ENCODE results near the gene PRICKLE3.
A peak's percentile ranks its signal among the peaks of the same experiment; 100 is the strongest.

The PRICKLE3 gene

DNA sequence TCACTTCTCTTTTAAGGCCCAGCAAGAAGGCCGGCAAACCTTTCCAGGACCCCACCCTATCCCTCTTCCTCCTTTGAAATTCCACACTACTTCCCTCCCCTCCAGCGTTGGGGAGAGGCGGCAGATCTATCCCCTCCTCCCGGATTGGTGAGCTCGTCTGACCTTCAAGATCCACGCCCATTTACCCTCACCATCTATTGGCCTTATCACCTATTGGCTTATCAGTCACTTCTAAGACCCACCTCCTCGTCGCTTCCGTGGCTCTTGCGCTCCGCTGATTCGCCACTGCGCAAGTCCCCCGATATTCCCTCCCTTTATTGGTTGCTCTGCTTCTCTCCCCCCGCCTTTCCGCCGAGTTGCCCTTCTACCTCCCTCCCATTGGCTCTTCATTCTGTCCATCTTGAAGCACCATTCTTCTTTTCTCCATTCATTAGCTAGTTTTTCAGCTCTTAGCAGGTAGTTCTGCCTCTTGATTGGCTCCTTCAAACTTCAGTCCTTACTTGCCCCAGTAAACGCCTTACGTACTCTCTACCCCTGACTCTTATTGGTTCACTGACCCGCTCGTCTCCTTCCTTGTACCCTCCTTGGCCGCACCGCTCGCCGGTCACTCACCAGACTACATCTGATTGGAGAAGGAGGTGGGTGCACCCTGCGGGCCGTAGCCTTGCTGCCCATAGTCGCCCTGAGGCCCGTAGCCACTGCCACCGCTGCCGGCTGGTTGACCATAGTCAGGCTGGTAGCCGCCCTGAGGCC lies 4.8 kb upstream of the PRICKLE3 start:
- no peaks in the 10 kb centered on the region for H3K79me2 ChIP-seq (ENCODE audit: insufficient read depth, low read length)
- H2AFZ ChIP-seq (ENCODE audit: low read length), result no peak overlapping the region
- H3K9me2 ChIP-seq (ENCODE audit: low read depth, low read length), result no peaks in the 10 kb centered on the region
- H3K27me3 ChIP-seq (ENCODE audit: insufficient read depth, low read length), result no peaks in the 10 kb centered on the region
- H3K27ac ChIP-seq (ENCODE audit: low read depth, low read length, poor library complexity, severe bottlenecking), result peak overlapping the region; percentile 46
- no peaks in the 10 kb centered on the region for H4K20me1 ChIP-seq (ENCODE audit: insufficient read depth, low read length)
- H3K4me2 ChIP-seq (ENCODE audit: low read length), result peak overlapping the region; percentile 74
- H3K9ac ChIP-seq (ENCODE audit: low read length), result peak overlapping the region; percentile 73
- H3F3A ChIP-seq (ENCODE audit: insufficient read depth, low read length), result no peaks in the 10 kb centered on the region
- H3K36me3 ChIP-seq (ENCODE audit: insufficient read depth, low read length), result no peaks in the 10 kb centered on the region
- no peaks in the 10 kb centered on the region for H3K9me3 ChIP-seq (ENCODE audit: low read length)
- H3K4me1 ChIP-seq (ENCODE audit: insufficient read depth, low read length, severe bottlenecking), result peaks cover 20% of the 10 kb centered on the region
- TF ChIP-seq CTCF (IDR thresholded peaks at IDR 0.05; ENCODE audit: low read length), result no peak
- TF ChIP-seq EZH2 (IDR thresholded peaks at IDR 0.05; ENCODE audit: borderline replicate concordance, low read length), result no peak
- peak overlapping the region; percentile 78 for H3K4me3 ChIP-seq (ENCODE audit: low read depth, low read length, poor library complexity, severe bottlenecking)

GRCh38 chrX:49189606-49190005 lies 3.4 kb upstream of the PRICKLE3 start:
- Histone ChIP-seq H3K79me2 (ENCODE audit: insufficient read depth, low read length) (no peaks in the 10 kb centered on the region), H3K9ac (ENCODE audit: low read length) (no peak overlapping the region), H3K9me3 (ENCODE audit: low read length) (no peaks in the 10 kb centered on the region), H3F3A (ENCODE audit: insufficient read depth, low read length) (no peaks in the 10 kb centered on the region), H4K20me1 (ENCODE audit: insufficient read depth, low read length) (no peaks in the 10 kb centered on the region), H2AFZ (ENCODE audit: low read length) (no peak overlapping the region), H3K27ac (ENCODE audit: low read depth, low read length, poor library complexity, severe bottlenecking) (peak overlapping the region; percentile 62), H3K36me3 (ENCODE audit: insufficient read depth, low read length) (no peaks in the 10 kb centered on the region), H3K4me1 (ENCODE audit: insufficient read depth, low read length, severe bottlenecking) (peaks cover 28% of the 10 kb centered on the region), H3K9me2 (ENCODE audit: low read depth, low read length) (no peaks in the 10 kb centered on the region), H3K27me3 (ENCODE audit: insufficient read depth, low read length) (no peaks in the 10 kb centered on the region), H3K4me3 (ENCODE audit: low read depth, low read length, poor library complexity, severe bottlenecking) (no peak overlapping the region), H3K4me2 (ENCODE audit: low read length) (0 out of 2 replicates have a peak overlapping the region, but pooled peaks have one; percentile 23)
- TF ChIP-seq CTCF (IDR thresholded peaks at IDR 0.05; ENCODE audit: low read length) (no peak), EZH2 (IDR thresholded peaks at IDR 0.05; ENCODE audit: borderline replicate concordance, low read length) (no peak)

DNA sequence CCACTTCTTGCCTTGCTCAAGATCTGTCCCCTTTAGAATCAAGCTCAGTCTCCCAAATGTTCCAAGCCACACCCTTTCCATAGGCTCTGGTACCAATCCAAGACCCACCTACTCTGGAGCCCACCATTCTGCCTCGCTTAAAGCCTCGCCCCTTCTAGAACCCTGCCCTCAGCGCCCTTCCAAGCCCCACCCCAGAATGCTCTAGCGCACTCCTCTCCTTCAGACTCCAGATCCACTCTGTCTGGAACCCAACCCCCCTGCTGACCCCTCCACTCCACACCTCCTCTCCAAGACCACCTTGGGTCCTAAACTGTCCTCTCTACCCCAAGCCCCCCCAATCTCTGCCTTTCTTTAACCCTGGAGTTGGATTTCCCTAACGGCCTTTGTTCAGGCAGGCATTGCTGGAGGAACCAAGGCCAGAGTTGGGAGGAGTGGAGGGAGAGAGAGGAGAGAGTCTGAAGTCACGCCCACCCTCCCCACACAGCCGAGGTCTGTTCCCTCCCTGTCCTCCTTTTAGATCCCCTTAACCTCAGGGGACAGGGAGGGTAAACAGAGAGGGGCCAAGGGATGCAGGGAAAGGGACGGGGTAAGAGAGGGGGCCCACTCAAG lies 2.4 kb upstream of the PRICKLE3 start:
- TF ChIP-seq CTCF (IDR thresholded peaks at IDR 0.05; ENCODE audit: low read length), result no peak
- no peak for TF ChIP-seq EZH2 (IDR thresholded peaks at IDR 0.05; ENCODE audit: borderline replicate concordance, low read length)
- Histone ChIP-seq H3K27ac (ENCODE audit: low read depth, low read length, poor library complexity, severe bottlenecking) (no peak overlapping the region), H3K36me3 (ENCODE audit: insufficient read depth, low read length) (peaks cover 5% of the 10 kb centered on the region; the same call in 1 of the 2 replicates), H3K9me3 (ENCODE audit: low read length) (no peaks in the 10 kb centered on the region), H3K27me3 (ENCODE audit: insufficient read depth, low read length) (no peaks in the 10 kb centered on the region), H4K20me1 (ENCODE audit: insufficient read depth, low read length) (no peaks in the 10 kb centered on the region), H3K4me1 (ENCODE audit: insufficient read depth, low read length, severe bottlenecking) (peaks cover 29% of the 10 kb centered on the region), H2AFZ (ENCODE audit: low read length) (no peak overlapping the region), H3K9ac (ENCODE audit: low read length) (no peak overlapping the region), H3K4me2 (ENCODE audit: low read length) (no peak overlapping the region), H3K4me3 (ENCODE audit: low read depth, low read length, poor library complexity, severe bottlenecking) (no peak overlapping the region), H3K9me2 (ENCODE audit: low read depth, low read length) (no peaks in the 10 kb centered on the region), H3F3A (ENCODE audit: insufficient read depth, low read length) (no peaks in the 10 kb centered on the region), H3K79me2 (ENCODE audit: insufficient read depth, low read length) (no peaks in the 10 kb centered on the region)

Measured in OCI-LY1 (cell line).